Measurements from ENCODE around the gene APOF. TPM values are rescaled to one million over a fixed set of nuclear protein-coding genes. Genes with fewer than 3 reads are reported as not detected.

The APOF gene
- total and polyA plus RNA-seq, 2 of the 13 experiments (the other 11 are each of a cell fraction or from before 2014, with no cell fraction given), result 3.3 to 23.9 TPM

DNA sequence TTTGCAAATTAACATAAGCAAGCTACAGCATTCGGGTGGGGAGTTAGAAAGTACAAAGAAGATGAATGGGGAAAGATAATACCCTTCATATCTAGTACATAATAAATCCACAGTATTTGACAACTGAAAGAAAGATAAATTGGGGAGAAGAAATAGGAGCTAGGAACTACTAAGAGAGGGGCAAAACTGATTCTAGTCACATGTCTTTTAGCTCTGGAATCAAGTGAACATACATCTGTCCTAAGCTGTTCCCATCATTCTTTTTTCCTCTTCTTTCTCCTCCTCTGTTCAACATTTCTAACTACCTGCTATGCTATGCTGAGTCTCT lies 15.3 kb upstream of the APOF start:
- ChIA-PET POLR2A (no interaction called here), CTCF (ENCODE audit: low intra/inter-chr PET ratio, low total read pairs) (no interaction called here)
- Histone ChIP-seq H2AFZ (ENCODE audit: low read length) (peak overlapping the region; percentile 38), H4K20me1 (ENCODE audit: insufficient read depth, low read length) (no peaks in the 10 kb centered on the region), H3K4me1 (ENCODE audit: insufficient read depth, low read length) (peaks cover 45% of the 10 kb centered on the region), H3K4me3 (replicated peaks in 1 of 3; ENCODE audit: insufficient read depth in 1 of 3, low read depth in 2 of 3, low read length in 3 of 3) (no peak overlapping the region), H3K9me3 (ENCODE audit: low read length) (no peaks in the 10 kb centered on the region), H3K9ac (ENCODE audit: insufficient read depth, low read depth, low read length) (no peak overlapping the region), H3K27ac (ENCODE audit: extremely low read length, insufficient read depth, low read length) (no peak overlapping the region), H3K79me2 (ENCODE audit: insufficient read depth, low read length) (no peaks in the 10 kb centered on the region), H3K4me2 (ENCODE audit: low read depth, low read length) (peak overlapping the region; percentile 46; the same call in 1 of the 2 replicates), H3K36me3 (replicated peaks in 1 of 2; ENCODE audit: control insufficient read depth in 1 of 2, insufficient read depth in 2 of 2, low read length in 2 of 2) (no peaks in the 10 kb centered on the region), H3K27me3 (ENCODE audit: control insufficient read depth in 1 of 2, insufficient read depth in 2 of 2, low read length in 2 of 2) (peaks cover 0 to 7% of the 10 kb centered on the region in 2 experiments; a peak in 1 of 5 replicates)
- FAIRE-seq, result no peak
- no TSS peak for BruUV-seq (replicated peaks)
- 6% methylated on average over 1 of the region's 1 CpG for WGBS (ENCODE audit: low lambda C conversion rate)
- in situ Hi-C loops (cut with HindIII; ENCODE audit: extremely low pct_ligation_motif_present, low pct_unique_long_range_greater_than_20kb) (no loop called here), intact Hi-C loops (cut with micrococcal nuclease; ENCODE audit: unreplicated experiment) (no loop called here)
- no peak for TF ChIP-seq NFRKB (IDR thresholded peaks at IDR 0.05)
- no peak for ATAC-seq
- DNase-seq (ENCODE audit: low spot score), result no peak

DNA sequence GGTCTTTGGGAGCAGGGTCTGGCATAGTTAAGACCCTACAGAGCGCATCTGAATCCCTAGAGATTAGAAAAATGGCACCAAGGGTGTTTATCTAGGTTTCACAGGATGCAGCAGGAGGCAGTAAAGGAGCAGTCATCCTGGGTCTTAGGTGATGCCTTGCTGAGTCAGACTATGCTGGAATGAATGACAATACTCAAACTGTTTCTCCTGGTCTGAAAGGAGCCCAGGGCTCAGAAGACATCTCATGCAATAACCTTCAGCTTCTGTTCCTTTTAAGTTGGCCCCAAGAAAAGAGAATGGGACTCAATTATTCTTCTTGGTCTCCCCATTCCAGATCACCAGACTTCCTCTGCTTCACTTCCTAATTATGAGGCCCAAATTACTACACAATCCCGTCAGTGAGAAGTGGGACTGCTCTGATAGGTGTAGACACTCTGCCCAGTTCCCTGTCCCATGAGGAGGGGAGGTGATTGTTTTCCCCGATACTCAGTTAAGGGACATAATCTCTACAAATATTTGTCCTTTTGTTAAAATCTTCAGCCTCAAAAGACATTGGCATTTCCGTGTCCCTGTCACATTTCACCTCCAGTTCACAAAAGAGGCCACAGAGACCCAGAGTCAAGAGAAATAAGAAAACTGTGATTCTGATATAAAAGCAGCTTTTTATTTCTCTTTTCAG lies 14.8 kb upstream of the APOF start:
- Histone ChIP-seq H3K4me1 (ENCODE audit: insufficient read depth, low read length) (peaks cover 45% of the 10 kb centered on the region), H3K79me2 (ENCODE audit: insufficient read depth, low read length) (no peaks in the 10 kb centered on the region), H3K36me3 (replicated peaks in 1 of 2; ENCODE audit: control insufficient read depth in 1 of 2, insufficient read depth in 2 of 2, low read length in 2 of 2) (no peaks in the 10 kb centered on the region), H3K9me3 (ENCODE audit: low read length) (no peaks in the 10 kb centered on the region), H3K4me3 (replicated peaks in 1 of 3; ENCODE audit: insufficient read depth in 1 of 3, low read depth in 2 of 3, low read length in 3 of 3) (peak overlapping the region in 2 of 3 experiments; percentile 5 to 18; a peak in 2 of 6 replicates), H3K27me3 (ENCODE audit: control insufficient read depth in 1 of 2, insufficient read depth in 2 of 2, low read length in 2 of 2) (peaks cover 0 to 7% of the 10 kb centered on the region in 2 experiments; a peak in 1 of 5 replicates), H3K4me2 (ENCODE audit: low read depth, low read length) (peak overlapping the region; percentile 46), H3K9ac (ENCODE audit: insufficient read depth, low read depth, low read length) (no peak overlapping the region), H2AFZ (ENCODE audit: low read length) (peak overlapping the region; percentile 38), H3K27ac (ENCODE audit: extremely low read length, insufficient read depth, low read length) (no peak overlapping the region), H4K20me1 (ENCODE audit: insufficient read depth, low read length) (no peaks in the 10 kb centered on the region)
- intact Hi-C loops (cut with micrococcal nuclease; ENCODE audit: unreplicated experiment) (no loop called here), in situ Hi-C loops (cut with HindIII; ENCODE audit: extremely low pct_ligation_motif_present, low pct_unique_long_range_greater_than_20kb) (no loop called here)
- no TSS peak for BruUV-seq (replicated peaks)
- no peak for DNase-seq (ENCODE audit: low spot score)
- WGBS (ENCODE audit: low lambda C conversion rate), result 8% methylated on average over 4 of the region's 4 CpGs
- ChIA-PET CTCF (ENCODE audit: low intra/inter-chr PET ratio, low total read pairs) (no interaction called here), POLR2A (interaction anchor here (1.2 kb wide), 1 partner anchor 44 kb away, joined by 3 read pairs; the partner anchor contains the start of gene PAN2)
- FAIRE-seq, result peak; percentile 26
- peak; percentile 77 for ATAC-seq
- TF ChIP-seq KAT8 (CRISPR knock-in tag; IDR thresholded peaks at IDR 0.05) (no peak), MBD4 (IDR thresholded peaks at IDR 0.05; ENCODE audit: borderline replicate concordance, low read length) (no peak), POLR2A (IDR thresholded peaks at IDR 0.05; ENCODE audit: insufficient read depth in 1 of 2, low read depth in 2 of 2, low read length in 2 of 2) (no peak), ZNF670 (CRISPR knock-in tag; IDR thresholded peaks at IDR 0.05; ENCODE audit: borderline replicate concordance) (no peak), SMC3 (IDR thresholded peaks at IDR 0.05; ENCODE audit: low read length) (peak; percentile 48; the same call in 1 of the 2 replicates), STAG1 (CRISPR knock-in tag; IDR thresholded peaks at IDR 0.05) (peak; percentile 50), ISL2 (CRISPR knock-in tag; IDR thresholded peaks at IDR 0.05) (no peak), RAD21 (CRISPR knock-in tag; IDR thresholded peaks at IDR 0.05) (0 out of 2 replicates have a peak, but pooled peaks have one; percentile 30), MAFF (IDR thresholded peaks at IDR 0.05; ENCODE audit: low read depth, low read length) (peak; percentile 72), MAFK (conservative IDR thresholded peaks at IDR 0.05 in 1 of 2, IDR thresholded peaks at IDR 0.05 in 1 of 2; ENCODE audit: low read length in 2 of 2) (peak; percentile 58 to 63), FOSL2 (CRISPR knock-in tag; IDR thresholded peaks at IDR 0.05) (peak; percentile 39; the same call in 1 of the 2 replicates), TEAD3 (CRISPR knock-in tag; optimal IDR thresholded peaks at IDR 0.05; ENCODE audit: borderline replicate concordance) (peak; percentile 26)
- TF ChIP-seq, protein P1, sequence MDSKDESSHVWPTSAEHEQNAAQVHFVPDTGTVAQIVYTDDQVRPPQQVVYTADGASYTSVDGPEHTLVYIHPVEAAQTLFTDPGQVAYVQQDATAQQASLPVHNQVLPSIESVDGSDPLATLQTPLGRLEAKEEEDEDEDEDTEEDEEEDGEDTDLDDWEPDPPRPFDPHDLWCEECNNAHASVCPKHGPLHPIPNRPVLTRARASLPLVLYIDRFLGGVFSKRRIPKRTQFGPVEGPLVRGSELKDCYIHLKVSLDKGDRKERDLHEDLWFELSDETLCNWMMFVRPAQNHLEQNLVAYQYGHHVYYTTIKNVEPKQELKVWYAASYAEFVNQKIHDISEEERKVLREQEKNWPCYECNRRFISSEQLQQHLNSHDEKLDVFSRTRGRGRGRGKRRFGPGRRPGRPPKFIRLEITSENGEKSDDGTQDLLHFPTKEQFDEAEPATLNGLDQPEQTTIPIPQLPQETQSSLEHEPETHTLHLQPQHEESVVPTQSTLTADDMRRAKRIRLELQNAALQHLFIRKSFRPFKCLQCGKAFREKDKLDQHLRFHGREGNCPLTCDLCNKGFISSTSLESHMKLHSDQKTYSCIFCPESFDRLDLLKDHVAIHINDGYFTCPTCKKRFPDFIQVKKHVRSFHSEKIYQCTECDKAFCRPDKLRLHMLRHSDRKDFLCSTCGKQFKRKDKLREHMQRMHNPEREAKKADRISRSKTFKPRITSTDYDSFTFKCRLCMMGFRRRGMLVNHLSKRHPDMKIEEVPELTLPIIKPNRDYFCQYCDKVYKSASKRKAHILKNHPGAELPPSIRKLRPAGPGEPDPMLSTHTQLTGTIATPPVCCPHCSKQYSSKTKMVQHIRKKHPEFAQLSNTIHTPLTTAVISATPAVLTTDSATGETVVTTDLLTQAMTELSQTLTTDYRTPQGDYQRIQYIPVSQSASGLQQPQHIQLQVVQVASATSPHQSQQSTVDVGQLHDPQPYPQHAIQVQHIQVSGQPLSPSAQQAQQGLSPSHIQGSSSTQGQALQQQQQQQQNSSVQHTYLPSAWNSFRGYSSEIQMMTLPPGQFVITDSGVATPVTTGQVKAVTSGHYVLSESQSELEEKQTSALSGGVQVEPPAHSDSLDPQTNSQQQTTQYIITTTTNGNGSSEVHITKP (CRISPR knock-in tag; IDR thresholded peaks at IDR 0.05; ENCODE audit: low read depth), result no peak
- TF ChIP-seq, protein P2, sequence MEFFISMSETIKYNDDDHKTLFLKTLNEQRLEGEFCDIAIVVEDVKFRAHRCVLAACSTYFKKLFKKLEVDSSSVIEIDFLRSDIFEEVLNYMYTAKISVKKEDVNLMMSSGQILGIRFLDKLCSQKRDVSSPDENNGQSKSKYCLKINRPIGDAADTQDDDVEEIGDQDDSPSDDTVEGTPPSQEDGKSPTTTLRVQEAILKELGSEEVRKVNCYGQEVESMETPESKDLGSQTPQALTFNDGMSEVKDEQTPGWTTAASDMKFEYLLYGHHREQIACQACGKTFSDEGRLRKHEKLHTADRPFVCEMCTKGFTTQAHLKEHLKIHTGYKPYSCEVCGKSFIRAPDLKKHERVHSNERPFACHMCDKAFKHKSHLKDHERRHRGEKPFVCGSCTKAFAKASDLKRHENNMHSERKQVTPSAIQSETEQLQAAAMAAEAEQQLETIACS (CRISPR knock-in tag; IDR thresholded peaks at IDR 0.05), result no peak
